GM06990 (cell line): ENCODE data around the gene NAP1L1.

ENCODE experiments used
- DNase-seq: peaks from one replicate; pipeline ENCODE4 v3.0.0-alpha.2; 2011; ENCODE audit not compliant: insufficient read length; ENCODE audit errors: extremely low read depth
- H3K27me3 ChIP-seq: replicated peaks from 2 replicates; pipeline ENCODE4 v1.6.0; 2011; ENCODE audit warnings: low read length; ENCODE audit not compliant: control insufficient read depth, insufficient read depth
- H3K36me3 ChIP-seq: 2 replicates; pipeline ENCODE4 v1.5.1; 2011; ENCODE audit warnings: low read length; ENCODE audit not compliant: control insufficient read depth, insufficient read depth
- H3K4me3 ChIP-seq: replicated peaks from 2 replicates; pipeline ENCODE4 v1.5.1; 2011; ENCODE audit warnings: low read depth, mild to moderate bottlenecking, control low read depth, low read length
- TF ChIP-seq, protein P1 (sequence below): IDR thresholded peaks from 2 replicates; pipeline ENCODE4 v1.5.1; 2011; ENCODE audit warnings: low read length, control low read depth, mild to moderate bottlenecking, inconsistent platforms; ENCODE audit not compliant: insufficient read depth, poor library complexity, severe bottlenecking

NAP1L1 gene

DNA sequence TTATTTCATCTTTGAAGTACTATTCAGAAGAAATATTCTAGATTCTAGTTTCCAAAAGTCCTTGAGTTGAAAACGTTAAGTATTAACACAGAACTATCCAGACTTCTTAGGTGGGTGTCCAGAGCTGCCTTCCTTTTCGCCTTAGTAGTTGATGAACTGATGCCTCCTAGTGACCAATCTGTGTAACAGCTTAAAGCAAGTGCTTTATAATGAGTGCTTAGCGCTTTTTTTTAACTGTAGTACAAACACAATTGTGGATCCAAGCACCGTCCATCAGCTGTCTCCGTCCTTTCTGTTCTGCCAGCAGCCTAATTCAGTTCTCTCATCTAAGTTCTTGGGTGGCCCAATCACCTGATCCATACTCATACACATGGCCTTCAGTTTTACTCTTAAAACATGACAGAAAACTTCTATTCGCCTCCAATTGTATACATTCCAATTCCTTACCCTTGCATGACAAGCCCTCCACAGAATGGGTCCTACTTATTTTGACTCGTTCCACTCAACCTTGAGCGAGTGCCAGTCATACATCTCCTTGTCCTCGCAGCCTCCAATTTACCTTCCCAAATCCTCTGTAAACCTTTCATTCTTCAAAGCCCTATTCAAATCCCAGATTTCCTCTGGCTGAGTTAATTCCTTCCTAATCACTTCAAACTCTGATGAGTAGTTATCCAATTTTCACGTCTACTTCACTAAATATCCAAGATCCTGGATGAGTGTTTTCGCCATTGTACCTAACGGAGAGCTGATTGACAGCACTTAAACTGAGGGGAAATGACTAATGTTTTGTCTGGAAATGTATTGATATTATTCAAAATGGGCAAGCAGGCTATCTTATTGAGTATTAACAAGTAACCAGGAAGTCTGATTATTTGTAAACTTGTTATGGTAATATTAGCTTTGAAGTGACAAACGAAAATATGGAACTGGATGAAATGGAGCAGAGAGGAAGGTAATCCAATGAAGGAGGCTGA lies 47.1 kb downstream of the NAP1L1 start:
- DNase-seq = peak; percentile 24
- Histone ChIP-seq H3K4me3 (no peak overlapping the region), H3K36me3 (no peaks in the 10 kb centered on the region), H3K27me3 (no peaks in the 10 kb centered on the region)
- TF ChIP-seq, protein P1, sequence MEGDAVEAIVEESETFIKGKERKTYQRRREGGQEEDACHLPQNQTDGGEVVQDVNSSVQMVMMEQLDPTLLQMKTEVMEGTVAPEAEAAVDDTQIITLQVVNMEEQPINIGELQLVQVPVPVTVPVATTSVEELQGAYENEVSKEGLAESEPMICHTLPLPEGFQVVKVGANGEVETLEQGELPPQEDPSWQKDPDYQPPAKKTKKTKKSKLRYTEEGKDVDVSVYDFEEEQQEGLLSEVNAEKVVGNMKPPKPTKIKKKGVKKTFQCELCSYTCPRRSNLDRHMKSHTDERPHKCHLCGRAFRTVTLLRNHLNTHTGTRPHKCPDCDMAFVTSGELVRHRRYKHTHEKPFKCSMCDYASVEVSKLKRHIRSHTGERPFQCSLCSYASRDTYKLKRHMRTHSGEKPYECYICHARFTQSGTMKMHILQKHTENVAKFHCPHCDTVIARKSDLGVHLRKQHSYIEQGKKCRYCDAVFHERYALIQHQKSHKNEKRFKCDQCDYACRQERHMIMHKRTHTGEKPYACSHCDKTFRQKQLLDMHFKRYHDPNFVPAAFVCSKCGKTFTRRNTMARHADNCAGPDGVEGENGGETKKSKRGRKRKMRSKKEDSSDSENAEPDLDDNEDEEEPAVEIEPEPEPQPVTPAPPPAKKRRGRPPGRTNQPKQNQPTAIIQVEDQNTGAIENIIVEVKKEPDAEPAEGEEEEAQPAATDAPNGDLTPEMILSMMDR = peak; percentile 77

DNA sequence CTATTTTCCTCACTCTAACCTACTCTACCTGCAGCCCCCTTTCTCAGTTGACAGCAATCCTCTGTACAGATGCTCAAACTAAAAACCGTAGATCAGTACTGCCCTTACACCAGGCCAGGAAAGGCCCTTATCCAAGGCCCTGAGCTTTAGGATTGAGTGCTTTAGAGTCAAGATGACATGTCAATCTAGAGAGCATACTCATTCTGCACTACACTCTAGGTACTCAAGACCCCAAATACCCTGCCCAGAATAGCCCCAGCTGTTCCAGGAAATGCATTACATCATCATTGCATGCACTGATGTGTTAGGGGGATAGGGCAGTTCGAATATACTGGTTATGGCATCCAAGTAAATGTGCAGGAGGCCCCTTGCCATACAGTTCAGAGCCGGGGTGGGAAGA lies 49.4 kb downstream of the NAP1L1 start:
- TF ChIP-seq, protein P1 = no peak
- no peak for DNase-seq
- Histone ChIP-seq H3K27me3 (no peaks in the 10 kb centered on the region), H3K36me3 (no peaks in the 10 kb centered on the region), H3K4me3 (no peak overlapping the region)

DNA sequence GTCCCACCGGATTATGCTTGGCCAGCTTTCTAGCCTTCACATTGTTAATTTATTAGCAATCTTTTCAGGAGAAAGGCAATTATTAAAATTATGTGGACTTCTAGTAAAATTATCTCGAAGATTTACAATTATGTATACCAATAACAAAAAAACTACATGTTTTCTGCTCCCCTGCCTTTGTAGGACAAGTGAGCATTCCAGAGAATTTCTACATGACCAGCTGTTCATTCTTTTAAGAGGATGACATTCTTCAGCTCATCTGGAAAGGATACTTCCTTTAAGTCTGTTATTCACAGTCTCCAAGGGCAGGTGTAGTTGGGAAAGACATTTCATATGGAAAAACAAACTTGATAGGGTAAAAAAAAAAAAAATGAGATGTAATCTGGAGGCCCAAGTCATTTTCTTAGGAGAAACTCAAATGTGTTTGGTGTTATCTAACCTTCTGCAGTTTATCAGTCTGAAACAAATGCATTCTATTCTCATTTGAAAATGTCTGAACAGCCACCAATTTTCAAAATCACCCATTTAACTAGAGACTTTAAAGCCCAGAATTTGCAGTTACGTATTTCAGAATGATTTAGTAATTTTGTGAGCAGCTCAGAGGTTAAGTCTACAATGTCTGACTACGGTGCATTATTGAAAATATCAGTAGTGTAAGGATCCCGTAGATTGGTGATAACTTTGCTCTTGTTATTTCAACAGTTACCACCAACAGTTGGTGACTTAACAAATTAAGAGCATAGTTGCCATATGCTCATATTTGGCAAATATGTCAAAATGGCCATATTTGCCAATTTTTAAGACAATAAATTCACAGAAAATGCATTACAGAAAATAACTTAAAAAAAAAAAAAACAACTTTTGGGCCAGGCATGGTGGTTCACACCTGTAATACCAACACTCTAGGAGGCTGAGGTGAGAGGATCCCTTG lies 51.1 kb downstream of the NAP1L1 start:
- H3K27me3 ChIP-seq = no peaks in the 10 kb centered on the region
- TF ChIP-seq, protein P1 = no peak
- peak overlapping the region; percentile 77 for H3K4me3 ChIP-seq
- DNase-seq = no peak
- H3K36me3 ChIP-seq = no peaks in the 10 kb centered on the region

DNA sequence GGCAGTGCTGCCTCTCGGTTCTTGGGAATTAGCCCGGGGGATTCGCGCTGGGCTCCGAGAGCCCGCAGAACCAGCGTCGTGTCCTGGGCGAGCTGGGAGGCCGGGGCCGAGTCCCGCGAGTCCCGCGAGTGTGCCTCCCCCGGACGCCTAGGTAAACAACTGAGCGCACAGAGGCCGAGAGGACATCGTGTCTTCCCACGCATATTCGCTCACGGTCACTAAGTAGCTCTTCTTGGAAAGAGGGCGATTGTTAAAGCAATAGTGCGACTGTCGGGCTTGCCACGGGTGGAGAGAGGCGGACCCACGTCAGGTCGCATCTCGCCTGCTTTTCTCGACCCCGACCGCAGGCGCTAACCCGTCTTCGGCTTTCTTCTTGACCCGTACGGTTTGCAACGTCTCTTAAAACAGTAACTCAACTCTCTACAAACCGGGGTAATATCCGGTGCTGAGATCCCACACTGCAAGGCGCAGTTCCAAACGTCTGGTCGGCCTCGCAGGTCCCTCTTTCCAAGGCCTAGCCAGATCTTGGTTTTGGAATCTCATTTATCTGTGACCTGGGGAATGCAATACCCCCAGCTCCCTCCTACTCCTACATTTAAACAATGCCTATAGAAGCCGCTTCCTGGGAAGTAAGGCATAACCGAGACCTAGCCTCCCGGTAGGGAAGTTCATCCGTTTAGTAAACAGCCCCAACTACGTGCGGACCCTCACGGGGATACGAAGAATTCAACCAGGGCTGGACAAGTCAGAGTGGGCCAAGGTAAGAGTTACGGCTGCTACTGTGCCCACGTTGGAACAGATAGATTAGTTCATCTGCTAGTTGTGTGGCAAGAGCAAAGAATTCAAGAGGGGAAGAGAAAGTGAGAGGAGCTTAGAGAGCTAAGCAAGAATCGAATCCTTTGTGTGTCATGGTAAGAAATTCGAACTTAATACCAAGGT lies 52.2 kb downstream of the NAP1L1 start:
- TF ChIP-seq, protein P1 = no peak
- Histone ChIP-seq H3K4me3 (peak overlapping the region; percentile 77), H3K36me3 (no peaks in the 10 kb centered on the region), H3K27me3 (no peaks in the 10 kb centered on the region)
- DNase-seq = peak; percentile 76
